Lower leg skin (tissue), 3 donors: ENCODE results near the gene SERPINA1.

Experiments
- CTCF ChIP-seq, 3 donors: fragments of 450-650 bp; IDR thresholded peaks; one replicate each; pipeline ENCODE4 v1.5.1; 2016; ENCODE audit warnings: antibody characterized with exemption in 3 of 3, mild to moderate bottlenecking in 3 of 3, moderate library complexity in 2 of 3
- POLR2A ChIP-seq, 2 donors: fragments of 450-650 bp; IDR thresholded peaks; one replicate each; pipeline ENCODE4 v1.6.1; 2016 to 2017; ENCODE audit warnings: antibody characterized with exemption in 2 of 2, mild to moderate bottlenecking in 1 of 2, moderate library complexity in 1 of 2

DNA sequence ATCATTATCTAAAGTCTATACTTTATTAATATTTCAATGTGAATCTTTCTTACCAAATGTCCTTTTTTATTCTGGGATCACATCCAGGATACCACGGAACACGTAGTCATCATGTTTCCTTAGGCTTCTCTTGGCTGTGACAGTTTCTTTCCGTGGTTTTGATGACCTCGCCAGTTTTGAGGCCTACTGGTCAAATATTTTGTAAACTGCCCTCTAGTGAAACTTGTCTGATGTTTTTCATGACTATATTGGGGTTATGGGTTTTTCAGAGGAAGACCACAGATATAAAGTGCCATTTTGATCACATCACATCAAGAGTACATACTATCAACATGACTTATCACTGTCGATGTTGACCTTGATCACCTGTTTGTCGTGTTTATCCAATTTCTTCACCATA, 51.1 kb downstream of the SERPINA1 start:
- TF ChIP-seq POLR2A (IDR thresholded peaks at IDR 0.05) = no peak
- TF ChIP-seq CTCF (IDR thresholded peaks at IDR 0.05) = no peak
